ENCODE results near the gene FERMT3. TPM values are rescaled to one million over a fixed set of nuclear protein-coding genes. Genes with fewer than 3 reads are reported as not detected.
A peak's percentile ranks its signal among the peaks of the same experiment; 100 is the strongest.

FERMT3 gene
- polyA plus RNA-seq, 3 donors, result 289 to 421 (median 310) TPM

- Histone ChIP-seq H3K27me3 (ENCODE audit: control insufficient read depth in 2 of 2, insufficient read depth in 2 of 2, low read length in 2 of 2) (no peaks in the 10 kb centered on the region), H3K27ac (ENCODE audit: low read depth in 1 of 2, low read length in 2 of 2) (peak overlapping the region; percentile 98 to 99), H3K4me2 (replicated peaks; ENCODE audit: extremely low read depth, low read length, poor library complexity, severe bottlenecking) (peak overlapping the region; percentile 94), H2AFZ (ENCODE audit: insufficient read depth, low read depth, low read length, poor library complexity, severe bottlenecking) (no peak overlapping the region), H3K79me2 (ENCODE audit: insufficient read depth, low read length) (peaks cover 65% of the 10 kb centered on the region), H3K9me3 (replicated peaks in 1 of 2; ENCODE audit: control insufficient read depth in 1 of 2, insufficient read depth in 1 of 2, low read length in 2 of 2) (no peaks in the 10 kb centered on the region), H3K36me3 (replicated peaks in 1 of 2; ENCODE audit: control insufficient read depth in 1 of 2, insufficient read depth in 2 of 2, low read length in 2 of 2) (peaks cover 56 to 57% of the 10 kb centered on the region in 2 donors), H3K4me3 (replicated peaks in 1 of 3; ENCODE audit: low read depth in 2 of 3, low read length in 3 of 3) (peak overlapping the region; percentile 62 to 100 (median 98)), H4K20me1 (ENCODE audit: insufficient read depth, low read length) (peaks cover 61% of the 10 kb centered on the region), H3K4me1 (ENCODE audit: control insufficient read depth in 1 of 2, insufficient read depth in 2 of 2, low read length in 2 of 2) (peaks cover 43 to 55% of the 10 kb centered on the region in 2 donors), H3K9ac (ENCODE audit: insufficient read depth, low read length, poor library complexity, severe bottlenecking) (peak overlapping the region; percentile 97)
- Mint-ChIP-seq H3K27ac (peak overlapping the region; percentile 97 to 99 (median 98)), H3K4me3 (peak overlapping the region; percentile 98), H3K9me3 (peaks cover 0 to 1% (median 0%) of the 10 kb centered on the region in 7 donors), H3K36me3 (peaks cover 54 to 60% of the 10 kb centered on the region in 2 donors), H3K27me3 (ENCODE audit: low read depth in 3 of 3) (peaks cover 0 to 2% (median 0%) of the 10 kb centered on the region in 3 donors), H3K4me1 (peaks cover 50% of the 10 kb centered on the region)
- TF ChIP-seq, protein P1, sequence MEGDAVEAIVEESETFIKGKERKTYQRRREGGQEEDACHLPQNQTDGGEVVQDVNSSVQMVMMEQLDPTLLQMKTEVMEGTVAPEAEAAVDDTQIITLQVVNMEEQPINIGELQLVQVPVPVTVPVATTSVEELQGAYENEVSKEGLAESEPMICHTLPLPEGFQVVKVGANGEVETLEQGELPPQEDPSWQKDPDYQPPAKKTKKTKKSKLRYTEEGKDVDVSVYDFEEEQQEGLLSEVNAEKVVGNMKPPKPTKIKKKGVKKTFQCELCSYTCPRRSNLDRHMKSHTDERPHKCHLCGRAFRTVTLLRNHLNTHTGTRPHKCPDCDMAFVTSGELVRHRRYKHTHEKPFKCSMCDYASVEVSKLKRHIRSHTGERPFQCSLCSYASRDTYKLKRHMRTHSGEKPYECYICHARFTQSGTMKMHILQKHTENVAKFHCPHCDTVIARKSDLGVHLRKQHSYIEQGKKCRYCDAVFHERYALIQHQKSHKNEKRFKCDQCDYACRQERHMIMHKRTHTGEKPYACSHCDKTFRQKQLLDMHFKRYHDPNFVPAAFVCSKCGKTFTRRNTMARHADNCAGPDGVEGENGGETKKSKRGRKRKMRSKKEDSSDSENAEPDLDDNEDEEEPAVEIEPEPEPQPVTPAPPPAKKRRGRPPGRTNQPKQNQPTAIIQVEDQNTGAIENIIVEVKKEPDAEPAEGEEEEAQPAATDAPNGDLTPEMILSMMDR (IDR thresholded peaks at IDR 0.05), result no peak
- WGBS (ENCODE audit: insufficient coverage), result 64% methylated on average over 20 of the region's 23 CpGs
- intact Hi-C loops (cut with micrococcal nuclease), result loop anchor here (5.0 kb wide), 1 partner anchor 34 kb away; the partner anchor contains the start of gene FKBP2 (in 2 of the 2)
- DNase-seq, result no peak
Observed at GRCh38 chr11:64208086-64208795, 1.7 kb downstream of the FERMT3 start.

GRCh38 chr11:64208796-64209562 lies 2.5 kb downstream of the FERMT3 start:
- intact Hi-C loops (cut with micrococcal nuclease), result loop anchor here (5.0 kb wide), 1 partner anchor 33 kb away; the partner anchor contains the start of gene FKBP2 (in 2 of the 2)
- peaks cover 52 to 59% of the 10 kb centered on the region in 2 donors for H3K36me3 Mint-ChIP-seq
- peaks cover 55% of the 10 kb centered on the region in 2 donors for H3K36me3 ChIP-seq (replicated peaks in 1 of 2; ENCODE audit: control insufficient read depth in 1 of 2, insufficient read depth in 2 of 2, low read length in 2 of 2)

More at GRCh38 chr11:64208796-64209562, 2.5 kb downstream of the FERMT3 start:
- DNase-seq, result peak in 1 of 3 donors; percentile 9
- 72% methylated on average over 18 of the region's 18 CpGs for WGBS (ENCODE audit: insufficient coverage)
- Histone ChIP-seq H4K20me1 (ENCODE audit: insufficient read depth, low read length) (peaks cover 68% of the 10 kb centered on the region), H3K4me1 (ENCODE audit: control insufficient read depth in 1 of 2, insufficient read depth in 2 of 2, low read length in 2 of 2) (peaks cover 43 to 53% of the 10 kb centered on the region in 2 donors), H3K9me3 (replicated peaks in 1 of 2; ENCODE audit: control insufficient read depth in 1 of 2, insufficient read depth in 1 of 2, low read length in 2 of 2) (no peaks in the 10 kb centered on the region), H3K4me2 (replicated peaks; ENCODE audit: extremely low read depth, low read length, poor library complexity, severe bottlenecking) (peak overlapping the region; percentile 94), H3K27ac (ENCODE audit: low read depth in 1 of 2, low read length in 2 of 2) (peak overlapping the region; percentile 98 to 99), H2AFZ (ENCODE audit: insufficient read depth, low read depth, low read length, poor library complexity, severe bottlenecking) (no peak overlapping the region), H3K79me2 (ENCODE audit: insufficient read depth, low read length) (peaks cover 70% of the 10 kb centered on the region), H3K27me3 (ENCODE audit: control insufficient read depth in 2 of 2, insufficient read depth in 2 of 2, low read length in 2 of 2) (no peaks in the 10 kb centered on the region), H3K9ac (ENCODE audit: insufficient read depth, low read length, poor library complexity, severe bottlenecking) (peak overlapping the region; percentile 97), H3K4me3 (replicated peaks in 1 of 3; ENCODE audit: low read depth in 2 of 3, low read length in 3 of 3) (peak overlapping the region in 1 of 3 experiments; percentile 98)
- H3K27me3 Mint-ChIP-seq (ENCODE audit: low read depth in 3 of 3), result peaks cover 0 to 2% (median 0%) of the 10 kb centered on the region in 3 donors
- H3K27ac Mint-ChIP-seq, result peak overlapping the region; percentile 88 to 99 (median 98)
- peaks cover 48% of the 10 kb centered on the region for H3K4me1 Mint-ChIP-seq
- H3K4me3 Mint-ChIP-seq, result peak overlapping the region; percentile 42 to 98
- peaks cover 0 to 1% (median 0%) of the 10 kb centered on the region in 7 donors for H3K9me3 Mint-ChIP-seq
- TF ChIP-seq, protein P1 (IDR thresholded peaks at IDR 0.05), result no peak

All from CD14-positive monocyte (primary cell).